Measurements from ENCODE around the gene RSRP1. TPM values are rescaled to one million over a fixed set of nuclear protein-coding genes. Genes with fewer than 3 reads are reported as not detected.
A peak's percentile ranks its signal among the peaks of the same experiment; 100 is the strongest.
"Not testable (repeated sequence)": the region's sequence is repeated elsewhere in the genome, so short reads cannot be mapped to it uniquely, and the experiment has no call there.

The RSRP1 gene
- total RNA-seq, 3 donors from 2014 or later = 151 to 179 (median 153) TPM

DNA sequence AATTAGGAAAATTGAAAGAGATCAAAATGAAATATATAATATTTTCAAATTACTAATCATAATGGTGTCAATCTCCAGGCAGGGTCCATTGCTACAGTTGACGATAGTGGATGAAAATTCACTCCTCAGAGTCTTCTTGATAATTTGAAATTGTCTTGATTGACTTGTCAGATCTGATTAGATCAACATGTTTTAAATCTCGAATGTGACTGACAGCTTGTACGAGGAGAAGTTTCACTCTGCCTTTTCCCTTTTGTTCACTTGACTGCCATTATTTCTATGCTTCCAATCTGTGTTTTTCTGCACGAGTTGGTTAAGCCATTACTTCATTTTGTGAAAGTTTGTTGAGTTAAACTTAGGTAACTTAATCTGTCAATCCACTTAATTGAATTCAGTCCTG, 28.4 kb upstream of the RSRP1 start:
- DNase-seq; H3K9me3 ChIP-seq; ATAC-seq; H3K4me1 ChIP-seq (ENCODE audit: low read depth); H3K4me3 ChIP-seq; intact Hi-C loops (cut with DNase I, micrococcal nuclease); H3K36me3 ChIP-seq (ENCODE audit: low read depth): not testable (repeated sequence)

DNA sequence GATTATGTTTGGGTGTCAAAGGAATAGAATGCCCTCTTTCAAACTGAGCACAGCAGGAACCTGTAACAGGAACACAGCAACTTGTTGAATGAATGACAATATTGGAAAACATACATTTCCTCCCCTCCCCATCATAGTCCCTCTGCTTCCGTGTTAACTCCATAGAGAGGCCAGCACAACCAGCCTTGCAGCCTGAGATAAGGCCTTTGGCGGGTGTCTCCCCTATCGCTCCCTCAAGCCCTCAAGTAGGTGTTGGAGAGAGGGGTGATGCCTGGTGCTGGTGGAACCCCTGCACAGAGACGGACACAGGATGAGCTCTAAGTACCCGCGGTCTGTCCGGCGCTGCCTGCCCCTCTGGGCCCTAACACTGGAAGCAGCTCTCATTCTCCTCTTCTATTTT, 25.0 kb upstream of the RSRP1 start, which contains the start of gene RHD:
RHD (plus strand) TSS at position 272 of the 400 bp plus-strand sequence; CDS start at position 311, 39 bp downstream.
- DNase-seq; intact Hi-C loops (cut with DNase I, micrococcal nuclease); H3K36me3 ChIP-seq (ENCODE audit: low read depth); ATAC-seq; H3K4me1 ChIP-seq (ENCODE audit: low read depth); H3K9me3 ChIP-seq; H3K4me3 ChIP-seq: not testable (repeated sequence)

DNA sequence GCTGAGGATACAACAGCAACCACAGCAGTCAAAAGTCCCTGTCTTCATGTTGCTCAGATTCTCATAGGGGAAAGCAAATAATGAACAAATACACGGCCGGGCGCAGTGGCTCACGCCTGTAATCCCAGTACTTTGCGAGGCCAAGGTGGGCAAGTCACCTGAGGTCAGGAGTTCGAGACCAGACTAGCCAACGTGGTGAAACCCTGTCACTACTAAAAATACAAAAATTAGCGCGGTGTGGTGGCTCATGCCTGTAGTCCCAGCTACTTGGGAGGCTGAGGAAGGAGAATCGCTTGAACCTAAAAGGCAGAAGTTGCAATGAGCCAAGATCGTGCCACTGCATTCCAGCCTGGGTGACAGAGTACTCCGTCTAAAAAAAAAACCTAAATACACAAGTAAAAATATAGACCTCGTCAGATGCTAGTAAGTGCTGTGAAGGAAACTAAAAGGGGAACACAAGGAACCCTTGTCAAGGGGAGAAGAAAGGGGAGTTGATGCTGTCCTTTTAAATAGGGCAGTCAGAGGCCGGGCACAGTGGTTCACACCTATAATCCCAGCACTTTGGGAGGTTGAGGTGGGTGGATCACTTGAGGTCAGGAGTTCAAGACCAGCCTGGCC, 21.0 kb upstream of the RSRP1 start:
- ATAC-seq; DNase-seq; intact Hi-C loops (cut with DNase I, micrococcal nuclease); H3K9me3 ChIP-seq; H3K4me1 ChIP-seq (ENCODE audit: low read depth); H3K4me3 ChIP-seq; H3K36me3 ChIP-seq (ENCODE audit: low read depth): not testable (repeated sequence)

DNA sequence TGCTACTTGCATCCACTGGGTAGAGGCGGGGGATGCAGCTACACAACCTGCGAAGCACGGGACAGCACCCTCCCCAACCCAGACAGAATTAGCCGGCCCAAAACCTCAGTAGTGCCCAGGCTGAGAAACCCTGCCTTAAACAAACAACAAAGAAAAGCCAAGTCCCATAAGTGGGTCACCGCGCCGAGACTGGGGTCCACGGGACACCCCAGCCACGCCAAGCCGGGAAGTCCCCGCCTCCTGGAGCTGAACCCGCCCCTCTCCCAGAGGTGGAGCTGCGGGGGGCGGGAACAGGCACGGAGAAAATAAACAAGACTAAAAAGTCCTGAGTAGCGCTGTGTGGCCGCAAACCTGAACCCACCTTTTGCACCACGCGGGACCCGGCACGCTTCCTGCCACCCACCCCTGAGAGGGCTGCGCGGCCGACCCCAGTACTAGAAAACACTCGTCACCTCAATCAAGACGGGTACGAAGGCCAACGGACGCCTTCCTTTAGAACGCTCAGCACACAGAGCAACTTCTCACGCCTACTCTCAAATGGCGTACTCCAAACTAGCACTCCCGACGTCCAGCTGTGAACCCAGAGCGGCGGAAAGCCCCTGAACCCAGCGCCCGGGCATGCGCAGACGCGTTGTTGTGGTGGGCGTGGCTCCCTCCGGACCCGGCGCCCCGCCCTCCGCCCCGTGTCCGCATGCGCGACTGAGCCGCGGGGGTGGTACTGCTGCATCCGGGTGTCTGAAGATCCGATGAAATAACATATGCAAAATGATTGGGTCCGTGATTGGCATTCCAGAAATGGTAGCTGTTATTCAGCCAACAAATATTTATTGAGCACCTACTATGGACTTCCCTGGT, 20.3 kb upstream of the RSRP1 start:
- intact Hi-C loops (cut with DNase I, micrococcal nuclease); H3K4me1 ChIP-seq (ENCODE audit: low read depth); H3K9me3 ChIP-seq; H3K36me3 ChIP-seq (ENCODE audit: low read depth): not testable (repeated sequence)
- DNase-seq = peak; percentile 78 to 94 (median 82)
- peak overlapping the region; percentile 67 for H3K4me3 ChIP-seq
- ATAC-seq = peak; percentile 98

DNA sequence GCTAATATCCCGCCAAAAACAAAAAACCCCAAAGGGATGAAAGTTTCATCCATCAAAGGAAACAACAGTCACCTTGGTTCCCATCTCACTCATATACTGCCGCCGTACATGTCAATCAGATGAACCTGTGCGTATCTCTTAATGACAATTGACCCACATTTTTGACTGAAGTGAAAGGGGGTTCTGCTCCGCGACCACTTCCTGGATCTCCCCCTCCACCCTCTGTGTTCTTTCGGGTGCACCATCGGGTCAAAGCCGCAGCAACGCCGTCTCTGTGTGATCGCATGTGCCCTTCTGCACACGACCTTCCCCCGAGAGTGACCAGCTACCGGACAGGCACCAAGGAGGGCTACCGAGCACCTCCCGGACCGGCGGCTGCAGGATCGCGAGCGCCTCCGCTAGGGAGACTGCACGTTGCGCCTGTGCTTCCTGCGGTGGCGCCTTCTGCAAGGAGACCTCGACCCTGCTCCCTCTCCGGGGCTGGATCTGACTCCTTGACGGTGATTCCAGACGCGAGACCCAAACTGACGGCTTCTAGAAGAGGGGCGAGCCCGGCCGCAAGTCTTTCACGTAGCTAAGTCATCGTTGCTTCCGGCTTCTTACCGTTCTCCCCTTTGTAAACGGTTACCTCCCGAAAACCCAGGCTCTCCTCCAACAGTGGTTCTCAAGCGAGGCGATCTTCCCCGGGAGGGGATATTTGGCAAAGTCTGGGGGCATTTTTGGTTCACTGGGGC, 19.5 kb upstream of the RSRP1 start:
- ATAC-seq = peak; percentile 67
- H3K36me3 ChIP-seq (ENCODE audit: low read depth); H3K9me3 ChIP-seq; intact Hi-C loops (cut with DNase I, micrococcal nuclease); H3K4me1 ChIP-seq (ENCODE audit: low read depth): not testable (repeated sequence)
- peak in 1 of 3 donors; percentile 66 for DNase-seq
- peak overlapping the region; percentile 67 for H3K4me3 ChIP-seq

DNA sequence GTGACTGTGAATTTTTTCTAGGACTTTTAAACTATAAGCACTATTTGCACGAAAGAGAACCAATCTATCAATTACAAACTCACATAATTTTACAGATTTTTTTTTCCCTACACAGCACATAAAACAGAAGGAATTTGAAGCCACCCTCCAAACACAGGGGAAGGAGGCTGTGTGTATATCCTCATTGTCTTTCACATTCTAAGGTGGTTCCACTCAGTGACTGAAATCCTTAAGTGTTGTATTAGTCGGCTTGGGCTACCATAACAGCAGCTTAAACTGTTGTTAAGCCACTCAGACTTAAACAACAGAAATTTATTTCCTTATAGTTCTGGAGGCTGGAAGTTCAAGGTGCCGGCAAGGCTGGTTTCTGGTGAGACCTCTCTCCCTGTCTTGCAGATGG, 13.1 kb upstream of the RSRP1 start:
- intact Hi-C loops (cut with DNase I, micrococcal nuclease); ATAC-seq; H3K4me1 ChIP-seq (ENCODE audit: low read depth); H3K36me3 ChIP-seq (ENCODE audit: low read depth); H3K9me3 ChIP-seq; H3K4me3 ChIP-seq; DNase-seq: not testable (repeated sequence)

DNA sequence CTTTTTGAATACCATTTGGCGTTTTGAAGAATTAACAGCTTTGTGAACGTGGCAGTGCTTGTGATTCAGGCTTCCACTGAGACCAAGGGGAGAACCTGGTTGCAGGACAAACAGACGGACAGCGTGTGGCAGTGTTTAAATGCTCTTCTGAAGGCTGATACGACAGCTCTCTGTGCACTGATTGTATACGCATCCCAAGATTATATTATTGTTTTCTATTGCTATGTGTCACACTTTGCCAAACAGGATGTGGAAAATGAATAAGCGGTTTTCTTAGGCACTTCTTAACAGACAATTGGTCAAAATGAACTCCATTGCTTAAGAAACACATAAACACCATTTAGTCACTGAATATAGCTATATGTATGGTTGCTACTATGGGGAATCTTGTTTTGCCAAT, 12.6 kb upstream of the RSRP1 start:
- DNase-seq; intact Hi-C loops (cut with DNase I, micrococcal nuclease): not testable (repeated sequence)
- ATAC-seq = peak; percentile 56

DNA sequence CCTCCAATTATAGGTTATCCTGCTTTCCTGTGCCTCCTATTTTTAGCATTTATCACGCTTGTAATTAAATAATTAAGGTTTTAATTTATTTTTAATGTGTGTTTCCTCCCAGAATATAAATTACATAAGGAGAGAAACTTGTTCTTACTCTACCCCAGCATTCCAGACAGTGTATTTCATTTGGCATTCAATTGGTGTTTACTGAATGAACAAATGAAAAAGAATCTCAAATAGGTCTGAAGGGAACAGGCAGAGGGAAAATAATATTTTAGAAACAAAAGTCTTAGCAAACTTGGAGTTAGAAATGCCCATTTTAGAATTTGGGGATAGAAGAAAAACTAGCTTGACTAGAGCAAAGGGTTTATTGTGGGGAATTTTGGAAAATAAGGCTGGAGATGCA, 9.9 kb upstream of the RSRP1 start:
- no peaks in the 10 kb centered on the region for H3K4me1 ChIP-seq (ENCODE audit: low read depth)
- H3K36me3 ChIP-seq (ENCODE audit: low read depth) = no peaks in the 10 kb centered on the region
- intact Hi-C loops (cut with DNase I, micrococcal nuclease) = no loop called here
- no peak for DNase-seq
- no peak overlapping the region for H3K4me3 ChIP-seq
- no peaks in the 10 kb centered on the region for H3K9me3 ChIP-seq
- TF ChIP-seq, protein P1, sequence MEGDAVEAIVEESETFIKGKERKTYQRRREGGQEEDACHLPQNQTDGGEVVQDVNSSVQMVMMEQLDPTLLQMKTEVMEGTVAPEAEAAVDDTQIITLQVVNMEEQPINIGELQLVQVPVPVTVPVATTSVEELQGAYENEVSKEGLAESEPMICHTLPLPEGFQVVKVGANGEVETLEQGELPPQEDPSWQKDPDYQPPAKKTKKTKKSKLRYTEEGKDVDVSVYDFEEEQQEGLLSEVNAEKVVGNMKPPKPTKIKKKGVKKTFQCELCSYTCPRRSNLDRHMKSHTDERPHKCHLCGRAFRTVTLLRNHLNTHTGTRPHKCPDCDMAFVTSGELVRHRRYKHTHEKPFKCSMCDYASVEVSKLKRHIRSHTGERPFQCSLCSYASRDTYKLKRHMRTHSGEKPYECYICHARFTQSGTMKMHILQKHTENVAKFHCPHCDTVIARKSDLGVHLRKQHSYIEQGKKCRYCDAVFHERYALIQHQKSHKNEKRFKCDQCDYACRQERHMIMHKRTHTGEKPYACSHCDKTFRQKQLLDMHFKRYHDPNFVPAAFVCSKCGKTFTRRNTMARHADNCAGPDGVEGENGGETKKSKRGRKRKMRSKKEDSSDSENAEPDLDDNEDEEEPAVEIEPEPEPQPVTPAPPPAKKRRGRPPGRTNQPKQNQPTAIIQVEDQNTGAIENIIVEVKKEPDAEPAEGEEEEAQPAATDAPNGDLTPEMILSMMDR (IDR thresholded peaks at IDR 0.05) = no peak
- no peak for ATAC-seq

More for the DNA sequence above, 12.6 kb upstream of the RSRP1 start:
- not testable (repeated sequence) for H3K4me3 ChIP-seq; H3K9me3 ChIP-seq; H3K4me1 ChIP-seq (ENCODE audit: low read depth); H3K36me3 ChIP-seq (ENCODE audit: low read depth)

DNA sequence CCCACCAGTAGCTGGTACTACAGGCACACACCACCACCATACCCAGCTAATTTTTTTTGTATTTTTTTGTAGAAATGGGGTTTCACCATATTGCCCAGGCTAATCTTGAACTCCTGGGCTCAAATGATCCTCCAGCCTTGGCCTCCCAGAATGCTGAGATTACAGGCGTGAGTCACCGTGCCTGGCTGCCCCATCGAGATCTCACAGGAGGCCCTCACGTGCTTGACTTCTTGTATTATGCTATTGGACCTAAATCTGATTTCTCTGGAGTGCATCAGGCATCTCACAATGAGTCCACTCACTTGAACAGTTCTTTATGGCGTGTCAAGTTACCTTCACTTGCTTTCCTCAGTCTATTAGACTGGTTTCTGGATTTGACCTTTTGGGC, 9.3 kb upstream of the RSRP1 start:
- TF ChIP-seq, protein P1 (IDR thresholded peaks at IDR 0.05) = no peak
- ATAC-seq = no peak
- DNase-seq = no peak
- Histone ChIP-seq H3K9me3 (no peaks in the 10 kb centered on the region), H3K4me1 (ENCODE audit: low read depth) (no peaks in the 10 kb centered on the region), H3K4me3 (no peak overlapping the region), H3K36me3 (ENCODE audit: low read depth) (no peaks in the 10 kb centered on the region)
- intact Hi-C loops (cut with DNase I, micrococcal nuclease) = no loop called here
